ENCODE measurements around the gene RAB18.

RAB18 gene

DNA sequence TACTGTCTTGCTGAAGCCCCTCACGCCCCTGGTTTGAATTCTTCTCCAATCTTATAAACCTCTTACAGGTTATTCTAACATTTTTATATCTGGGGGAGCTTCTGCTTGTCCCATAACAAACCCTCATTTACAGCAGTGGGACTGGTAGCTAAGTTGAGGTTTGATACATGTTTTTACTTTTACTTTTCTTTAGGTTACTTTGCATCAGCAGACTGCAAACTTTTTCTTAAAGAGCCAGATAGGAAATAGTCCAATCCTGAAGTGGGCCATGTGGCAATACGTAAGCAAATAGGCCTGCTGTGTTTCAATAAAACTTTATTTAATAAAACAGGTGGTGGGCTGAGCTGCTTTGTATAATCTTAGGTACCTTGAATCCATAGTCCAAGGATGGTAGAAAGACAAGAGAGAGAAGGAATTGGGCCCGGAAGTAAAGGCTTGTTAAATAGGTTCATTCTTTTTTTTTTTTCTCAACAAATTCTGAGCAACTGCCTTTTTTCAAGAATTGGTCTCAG, 27.3 kb downstream of the RAB18 start:
- Histone ChIP-seq H3K4me3 (ENCODE audit: low read length) (no peak overlapping the region), H3K36me3 (ENCODE audit: insufficient read depth, low read length) (peaks cover 24% of the 10 kb centered on the region), H3K27me3 (ENCODE audit: control insufficient read depth, insufficient read depth, low read length) (no peaks in the 10 kb centered on the region), H3K4me1 (ENCODE audit: control insufficient read depth, insufficient read depth, low read length) (peaks cover 13% of the 10 kb centered on the region), H3K9me3 (replicated peaks; ENCODE audit: low read length) (no peaks in the 10 kb centered on the region), H3K9ac (ENCODE audit: low read depth, low read length) (no peak overlapping the region), H3K4me2 (ENCODE audit: low read length) (no peak overlapping the region)

- Histone ChIP-seq H3K36me3 (ENCODE audit: insufficient read depth, low read length) (peaks cover 47% of the 10 kb centered on the region), H3K4me1 (ENCODE audit: control insufficient read depth, insufficient read depth, low read length) (peaks cover 10% of the 10 kb centered on the region), H3K27me3 (ENCODE audit: control insufficient read depth, insufficient read depth, low read length) (no peaks in the 10 kb centered on the region), H3K9ac (ENCODE audit: low read depth, low read length) (no peak overlapping the region), H3K4me3 (ENCODE audit: low read length) (no peak overlapping the region), H3K9me3 (replicated peaks; ENCODE audit: low read length) (no peaks in the 10 kb centered on the region), H3K4me2 (ENCODE audit: low read length) (no peak overlapping the region)
Measured at GRCh38 chr10:27534161-27534700, 30.1 kb downstream of the RAB18 start.

- Histone ChIP-seq H3K4me2 (ENCODE audit: low read length) (no peak overlapping the region), H3K27me3 (ENCODE audit: control insufficient read depth, insufficient read depth, low read length) (no peaks in the 10 kb centered on the region), H3K4me1 (ENCODE audit: control insufficient read depth, insufficient read depth, low read length) (no peaks in the 10 kb centered on the region), H3K9me3 (replicated peaks; ENCODE audit: low read length) (no peaks in the 10 kb centered on the region), H3K36me3 (ENCODE audit: insufficient read depth, low read length) (peaks cover 53% of the 10 kb centered on the region), H3K4me3 (ENCODE audit: low read length) (no peak overlapping the region), H3K9ac (ENCODE audit: low read depth, low read length) (no peak overlapping the region)
Measured at GRCh38 chr10:27535317-27535716, 31.2 kb downstream of the RAB18 start.

- no peak overlapping the region for H3K4me3 ChIP-seq (ENCODE audit: low read length)
- no peaks in the 10 kb centered on the region for H3K27me3 ChIP-seq (ENCODE audit: control insufficient read depth, insufficient read depth, low read length)
- no peak overlapping the region for H3K9ac ChIP-seq (ENCODE audit: low read depth, low read length)
- H3K4me1 ChIP-seq (ENCODE audit: control insufficient read depth, insufficient read depth, low read length) = no peaks in the 10 kb centered on the region
- H3K4me2 ChIP-seq (ENCODE audit: low read length) = no peak overlapping the region
- H3K9me3 ChIP-seq (replicated peaks; ENCODE audit: low read length) = no peaks in the 10 kb centered on the region
- peaks cover 59% of the 10 kb centered on the region for H3K36me3 ChIP-seq (ENCODE audit: insufficient read depth, low read length)
Measured at GRCh38 chr10:27536437-27536836, 32.3 kb downstream of the RAB18 start.

GRCh38 chr10:27537166-27537565, 33.1 kb downstream of the RAB18 start:
- no peaks in the 10 kb centered on the region for H3K4me1 ChIP-seq (ENCODE audit: control insufficient read depth, insufficient read depth, low read length)
- H3K4me2 ChIP-seq (ENCODE audit: low read length) = no peak overlapping the region
- no peaks in the 10 kb centered on the region for H3K9me3 ChIP-seq (replicated peaks; ENCODE audit: low read length)
- H3K36me3 ChIP-seq (ENCODE audit: insufficient read depth, low read length) = peaks cover 59% of the 10 kb centered on the region
- no peaks in the 10 kb centered on the region for H3K27me3 ChIP-seq (ENCODE audit: control insufficient read depth, insufficient read depth, low read length)
- H3K9ac ChIP-seq (ENCODE audit: low read depth, low read length) = no peak overlapping the region
- H3K4me3 ChIP-seq (ENCODE audit: low read length) = no peak overlapping the region

DNA sequence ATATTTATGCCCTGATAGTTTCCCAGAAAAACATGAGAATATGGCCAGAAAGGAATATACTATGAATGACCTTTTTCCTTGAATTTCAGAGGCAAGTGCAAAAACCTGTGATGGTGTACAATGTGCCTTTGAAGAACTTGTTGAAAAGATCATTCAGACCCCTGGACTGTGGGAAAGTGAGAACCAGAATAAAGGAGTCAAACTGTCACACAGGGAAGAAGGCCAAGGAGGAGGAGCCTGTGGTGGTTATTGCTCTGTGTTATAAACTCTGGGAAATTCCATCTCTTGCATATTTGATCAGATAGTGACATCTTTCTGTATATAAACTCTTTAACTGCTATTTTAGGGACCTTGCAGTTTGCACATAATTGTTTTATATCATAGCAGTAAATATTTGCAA, 33.7 kb downstream of the RAB18 start:
- Histone ChIP-seq H3K4me2 (ENCODE audit: low read length) (no peak overlapping the region), H3K9ac (ENCODE audit: low read depth, low read length) (no peak overlapping the region), H3K4me3 (ENCODE audit: low read length) (no peak overlapping the region), H3K9me3 (replicated peaks; ENCODE audit: low read length) (no peaks in the 10 kb centered on the region), H3K36me3 (ENCODE audit: insufficient read depth, low read length) (peaks cover 59% of the 10 kb centered on the region), H3K27me3 (ENCODE audit: control insufficient read depth, insufficient read depth, low read length) (no peaks in the 10 kb centered on the region), H3K4me1 (ENCODE audit: control insufficient read depth, insufficient read depth, low read length) (no peaks in the 10 kb centered on the region)

DNA sequence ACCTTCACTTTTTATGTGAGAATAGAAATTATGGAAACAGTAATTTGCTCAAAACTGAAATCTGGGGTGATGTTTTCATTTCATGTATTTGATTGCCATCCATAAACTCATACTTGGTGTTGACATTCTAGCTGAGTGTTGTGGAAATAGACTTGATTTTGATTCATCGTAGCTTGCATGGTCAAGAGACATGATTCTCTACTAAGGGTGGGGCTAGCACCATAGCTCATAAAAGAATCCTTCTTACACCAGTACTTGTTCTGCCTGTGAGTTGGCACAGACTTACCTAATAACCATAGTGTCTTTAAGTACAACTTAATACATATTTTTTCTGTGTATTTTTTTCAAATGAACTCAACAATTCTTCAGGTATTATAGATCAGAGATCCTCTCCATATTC, 36.6 kb downstream of the RAB18 start:
- H3K4me3 ChIP-seq (ENCODE audit: low read length) = no peak overlapping the region
- H3K4me2 ChIP-seq (ENCODE audit: low read length) = no peak overlapping the region
- H3K9ac ChIP-seq (ENCODE audit: low read depth, low read length) = no peak overlapping the region
- no peaks in the 10 kb centered on the region for H3K4me1 ChIP-seq (ENCODE audit: control insufficient read depth, insufficient read depth, low read length)
- H3K9me3 ChIP-seq (replicated peaks; ENCODE audit: low read length) = no peaks in the 10 kb centered on the region
- peaks cover 54% of the 10 kb centered on the region for H3K36me3 ChIP-seq (ENCODE audit: insufficient read depth, low read length)
- no peaks in the 10 kb centered on the region for H3K27me3 ChIP-seq (ENCODE audit: control insufficient read depth, insufficient read depth, low read length)

- H3K27me3 ChIP-seq (ENCODE audit: control insufficient read depth, insufficient read depth, low read length) = no peaks in the 10 kb centered on the region
- peaks cover 49% of the 10 kb centered on the region for H3K36me3 ChIP-seq (ENCODE audit: insufficient read depth, low read length)
- no peak overlapping the region for H3K9ac ChIP-seq (ENCODE audit: low read depth, low read length)
- H3K4me1 ChIP-seq (ENCODE audit: control insufficient read depth, insufficient read depth, low read length) = no peaks in the 10 kb centered on the region
- H3K9me3 ChIP-seq (replicated peaks; ENCODE audit: low read length) = no peaks in the 10 kb centered on the region
- no peak overlapping the region for H3K4me3 ChIP-seq (ENCODE audit: low read length)
- H3K4me2 ChIP-seq (ENCODE audit: low read length) = no peak overlapping the region
Measured at GRCh38 chr10:27541796-27542729, 38.0 kb downstream of the RAB18 start.

- H3K27me3 ChIP-seq (ENCODE audit: control insufficient read depth, insufficient read depth, low read length) = no peaks in the 10 kb centered on the region
- no peaks in the 10 kb centered on the region for H3K9me3 ChIP-seq (replicated peaks; ENCODE audit: low read length)
- no peak overlapping the region for H3K9ac ChIP-seq (ENCODE audit: low read depth, low read length)
- H3K36me3 ChIP-seq (ENCODE audit: insufficient read depth, low read length) = peaks cover 43% of the 10 kb centered on the region
- H3K4me1 ChIP-seq (ENCODE audit: control insufficient read depth, insufficient read depth, low read length) = no peaks in the 10 kb centered on the region
- no peak overlapping the region for H3K4me2 ChIP-seq (ENCODE audit: low read length)
- H3K4me3 ChIP-seq (ENCODE audit: low read length) = no peak overlapping the region
Measured at GRCh38 chr10:27542812-27543211, 38.7 kb downstream of the RAB18 start.

GRCh38 chr10:27547047-27547446, 42.9 kb downstream of the RAB18 start:
- H3K4me1 ChIP-seq (ENCODE audit: control insufficient read depth, insufficient read depth, low read length) = no peaks in the 10 kb centered on the region

DNA sequence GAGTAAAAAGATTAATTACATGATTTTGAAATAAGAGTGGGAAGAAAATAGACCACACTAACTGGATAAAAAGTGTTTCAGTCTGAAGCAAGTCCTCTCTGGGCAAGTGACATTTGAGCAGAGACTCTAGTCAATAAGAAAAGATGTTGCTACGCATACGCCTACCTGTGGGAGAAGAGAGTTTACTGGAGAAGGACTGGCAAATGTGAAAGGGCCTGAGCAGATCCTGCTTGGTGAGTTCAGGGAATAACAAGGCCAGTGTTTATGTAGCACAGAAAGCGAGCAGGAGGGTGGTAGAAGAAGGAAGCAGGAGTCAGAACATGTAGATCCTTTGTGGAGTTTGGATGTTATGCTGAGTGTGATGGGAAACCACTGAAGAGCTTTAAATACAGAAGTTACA, 43.4 kb downstream of the RAB18 start:
- peaks cover 19% of the 10 kb centered on the region for H3K36me3 ChIP-seq (ENCODE audit: insufficient read depth, low read length)
- H3K4me3 ChIP-seq (ENCODE audit: low read length) = no peak overlapping the region
- no peak overlapping the region for H3K4me2 ChIP-seq (ENCODE audit: low read length)
- H3K9me3 ChIP-seq (replicated peaks; ENCODE audit: low read length) = no peaks in the 10 kb centered on the region
- no peaks in the 10 kb centered on the region for H3K4me1 ChIP-seq (ENCODE audit: control insufficient read depth, insufficient read depth, low read length)
- H3K27me3 ChIP-seq (ENCODE audit: control insufficient read depth, insufficient read depth, low read length) = no peaks in the 10 kb centered on the region
- no peak overlapping the region for H3K9ac ChIP-seq (ENCODE audit: low read depth, low read length)

More at GRCh38 chr10:27547047-27547446, 42.9 kb downstream of the RAB18 start:
- H3K4me2 ChIP-seq (ENCODE audit: low read length) = no peak overlapping the region
- no peaks in the 10 kb centered on the region for H3K27me3 ChIP-seq (ENCODE audit: control insufficient read depth, insufficient read depth, low read length)
- H3K9ac ChIP-seq (ENCODE audit: low read depth, low read length) = no peak overlapping the region
- peaks cover 19% of the 10 kb centered on the region for H3K36me3 ChIP-seq (ENCODE audit: insufficient read depth, low read length)
- no peak overlapping the region for H3K4me3 ChIP-seq (ENCODE audit: low read length)
- no peaks in the 10 kb centered on the region for H3K9me3 ChIP-seq (replicated peaks; ENCODE audit: low read length)
